HG02610 (cell line): ENCODE measurements around the gene KCNK5.

Source experiments
- ATAC-seq: cut with Tn5 transposase; IDR thresholded peaks from one replicate; pipeline ENCODE4 v1.9.1; 2021; ENCODE audit warnings: mild to moderate bottlenecking, moderate library complexity; ENCODE audit not compliant: unreplicated experiment

Gene KCNK5

GRCh38 chr6:39240155-39240757 is 11.0 kb upstream of the KCNK5 start:
- no peak for ATAC-seq

GRCh38 chr6:39239527-39240154 is 10.4 kb upstream of the KCNK5 start:
- ATAC-seq, result no peak

GRCh38 chr6:39236742-39237141 is 7.5 kb upstream of the KCNK5 start:
- ATAC-seq, result no peak

GRCh38 chr6:39233333-39233732 is 4.1 kb upstream of the KCNK5 start:
- no peak for ATAC-seq

GRCh38 chr6:39231521-39232243 is 2.4 kb upstream of the KCNK5 start:
- no peak for ATAC-seq

- no peak for ATAC-seq
Measured at GRCh38 chr6:39230654-39231035, 1.4 kb upstream of the KCNK5 start.

GRCh38 chr6:39228111-39228971 is 934 bp downstream of the KCNK5 start:
- ATAC-seq, result no peak

- ATAC-seq, result no peak
Measured at GRCh38 chr6:39227476-39227875, 1.8 kb downstream of the KCNK5 start.

- ATAC-seq, result no peak
Measured at GRCh38 chr6:39226639-39227329, 2.5 kb downstream of the KCNK5 start.

- no peak for ATAC-seq
Measured at GRCh38 chr6:39225946-39226437, 3.3 kb downstream of the KCNK5 start.

GRCh38 chr6:39225543-39225942 is 3.7 kb downstream of the KCNK5 start:
- no peak for ATAC-seq

- ATAC-seq, result no peak
Measured at GRCh38 chr6:39224523-39225182, 4.6 kb downstream of the KCNK5 start.

GRCh38 chr6:39224011-39224410 is 5.3 kb downstream of the KCNK5 start:
- ATAC-seq, result no peak

GRCh38 chr6:39223555-39223954 is 5.7 kb downstream of the KCNK5 start:
- no peak for ATAC-seq

GRCh38 chr6:39223061-39223460 is 6.2 kb downstream of the KCNK5 start:
- no peak for ATAC-seq

- no peak for ATAC-seq
Measured at GRCh38 chr6:39221779-39222641, 7.3 kb downstream of the KCNK5 start.

GRCh38 chr6:39221115-39221514 is 8.2 kb downstream of the KCNK5 start:
- ATAC-seq, result no peak

- no peak for ATAC-seq
Measured at GRCh38 chr6:39218868-39219567, 10.3 kb downstream of the KCNK5 start.
